K562 (cell line): ENCODE results near the gene ATF4. TPM values are rescaled to one million over a fixed set of nuclear protein-coding genes. Genes with fewer than 3 reads are reported as not detected.

ENCODE experiments used
- ATAC-seq: fragments of 200-7000 bp; cut with Tn5 transposase; 3 replicates; pipeline ENCODE4 v1.9.1; 2020; ENCODE audit warnings: moderate library complexity
- BruUV-seq: library from RNA; stranded (reverse); fragments of 400-500 nt; replicated peaks from 2 replicates; lab custom pipeline; 2021; lab: Mats Ljungman, UMichigan
- CTCF ChIA-PET: fragments of 300-600 bp; formaldehyde crosslinking; extraction: SDS; loops from one replicate; lab custom pipeline; 2021; ENCODE audit warnings: low intra/inter-chr PET ratio; lab: Yijun Ruan, JAX
- POLR2A ChIA-PET: fragments of 300-600, 350-650 bp; sonication (Branson Sonifier 250); formaldehyde crosslinking; extraction: SDS; loops from one replicate; lab custom pipeline; 2021; ENCODE audit warnings: antibody characterized with exemption, inconsistent platforms; lab: Yijun Ruan, JAX
- DNase-seq, 4 experiments: peaks; one replicate each; pipeline versions ENCODE4 v3.0.0 to v3.0.0-alpha.2; 2011 to 2018; ENCODE audit warnings: low spot score in 3 of 4, mixed read lengths in 3 of 4; ENCODE audit errors: extremely low read depth in 1 of 4
- FAIRE-seq: peaks from 2 replicates; lab custom pipeline; 2011; peaks lifted over from hg19 to GRCh38; lab: Jason Lieb, UNC
- H2AFZ ChIP-seq: 2 replicates; pipeline ENCODE4 v1.6.0; 2011; ENCODE audit warnings: low read depth, low read length, control low read depth, inconsistent platforms
- H3K27ac ChIP-seq: fragments of 200-600 bp; 3 replicates; pipeline ENCODE4 v1.8.0; 2011; ENCODE audit warnings: low read depth, mild to moderate bottlenecking, control low read depth, inconsistent platforms, low read length, moderate library complexity, mixed read lengths; ENCODE audit errors: extremely low read depth
- H3K27me3 ChIP-seq, 2 experiments: fragments of 300-600 bp in 1 of 2; 2 replicates in 1 of 2; 3 replicates in 1 of 2; pipeline versions ENCODE4 v1.6.0 to v1.8.0; 2011; ENCODE audit warnings: inconsistent platforms in 2 of 2, low read length in 2 of 2, mild to moderate bottlenecking in 1 of 2, mixed read lengths in 1 of 2, moderate library complexity in 1 of 2; ENCODE audit not compliant: control insufficient read depth in 2 of 2, insufficient read depth in 2 of 2
- H3K36me3 ChIP-seq: fragments of 300-600 bp; 3 replicates; pipeline ENCODE4 v1.8.0; 2011; ENCODE audit warnings: mild to moderate bottlenecking, low read length, inconsistent platforms; ENCODE audit not compliant: control insufficient read depth, insufficient read depth
- H3K4me1 ChIP-seq, 2 experiments: fragments of 200-600 bp in 1 of 2; replicated peaks in 1 of 2; 2 replicates in 1 of 2; 3 replicates in 1 of 2; pipeline versions ENCODE4 v1.5.1 to v1.8.0; 2011; ENCODE audit warnings: inconsistent platforms in 2 of 2, low read length in 2 of 2, mild to moderate bottlenecking in 1 of 2, mixed read lengths in 1 of 2, moderate library complexity in 1 of 2; ENCODE audit not compliant: control insufficient read depth in 2 of 2, insufficient read depth in 2 of 2
- H3K4me2 ChIP-seq: 2 replicates; pipeline ENCODE4 v1.6.1; 2011; ENCODE audit warnings: low read length, control low read depth, inconsistent platforms, mixed read lengths; ENCODE audit not compliant: insufficient read depth
- H3K4me3 ChIP-seq: fragments of 200-600 bp; sonication (generic), shearing (Covaris generic); 2 replicates; pipeline ENCODE4 v1.5.1; 2016; ENCODE audit warnings: control low read depth, inconsistent platforms
- H3K79me2 ChIP-seq: fragments of 200-600 bp; 3 replicates; pipeline ENCODE4 v1.8.0; 2011; ENCODE audit warnings: low read length, inconsistent platforms; ENCODE audit not compliant: control insufficient read depth, insufficient read depth
- H3K9ac ChIP-seq, 2 experiments: 2 replicates each; pipeline versions ENCODE4 v1.6.0 to v1.6.1; 2011; ENCODE audit warnings: low read depth in 2 of 2, low read length in 2 of 2, control low read depth in 1 of 2, inconsistent platforms in 1 of 2, mild to moderate bottlenecking in 1 of 2, mixed read lengths in 1 of 2; ENCODE audit not compliant: insufficient read depth in 1 of 2
- H3K9me1 ChIP-seq: one replicate; pipeline ENCODE4 v1.6.0; 2011; ENCODE audit warnings: inconsistent platforms, mild to moderate bottlenecking, low read length, moderate library complexity; ENCODE audit not compliant: control insufficient read depth, insufficient read depth
- H3K9me3 ChIP-seq: replicated peaks from 2 replicates; pipeline ENCODE4 v1.5.1; 2011; ENCODE audit warnings: low read depth, low read length, inconsistent platforms; ENCODE audit not compliant: control insufficient read depth, insufficient read depth
- H4K20me1 ChIP-seq: replicated peaks from 2 replicates; pipeline ENCODE4 v1.6.1; 2011; ENCODE audit warnings: low read length, inconsistent platforms, mixed read lengths; ENCODE audit not compliant: control insufficient read depth, insufficient read depth
- BCOR ChIP-seq: fragments of 450-650 bp; IDR thresholded peaks from 2 replicates; pipeline ENCODE4 v1.6.1; 2016
- BRF1 ChIP-seq: IDR thresholded peaks from 3 replicates; pipeline ENCODE4 v1.6.1; 2011; ENCODE audit warnings: borderline replicate concordance, mild to moderate bottlenecking; ENCODE audit not compliant: insufficient read length; ENCODE audit errors: extremely low read depth
- CREBBP ChIP-seq: IDR thresholded peaks from one replicate; pipeline ENCODE4 v1.6.1; 2012; ENCODE audit warnings: low read depth, mild to moderate bottlenecking, control low read depth, inconsistent platforms, low read length
- HBP1 ChIP-seq: fragments of 450-650 bp; formaldehyde crosslinking; IDR thresholded peaks from 2 replicates; pipeline ENCODE4 v1.4.0; 2022; ENCODE audit warnings: missing genetic modification characterization
- RBM25 ChIP-seq: fragments of 200-400 bp; formaldehyde crosslinking; IDR thresholded peaks from 2 replicates; pipeline ENCODE4 v1.6.1; 2018; ENCODE audit warnings: low read length, low read depth, moderate library complexity; ENCODE audit not compliant: severe bottlenecking
- SFPQ ChIP-seq: fragments of 200-400 bp; formaldehyde crosslinking; IDR thresholded peaks from 2 replicates; pipeline ENCODE4 v1.6.1; 2017; ENCODE audit warnings: mild to moderate bottlenecking, low read depth, low read length, moderate library complexity
- ZFP36 ChIP-seq: fragments of 150-350 bp; IDR thresholded peaks from 2 replicates; pipeline ENCODE4 v1.6.1; 2018; ENCODE audit warnings: low read length, low read depth; ENCODE audit not compliant: partially characterized antibody
- ZNF655 ChIP-seq: fragments of 250-450 bp; sonication (Bioruptor Pico); IDR thresholded peaks from 2 replicates; pipeline ENCODE4 v1.5.0; 2021
- WGBS: fragments of 100-300 bp; shearing (Covaris generic); methylation state at CpG from one replicate; pipeline ENCODE4 v1.1.6; 2016; ENCODE audit warnings: low coverage, mixed read lengths; ENCODE audit not compliant: insufficient coverage; ENCODE audit errors: missing lambda C conversion rate; 5-methylcytosine and 5-hydroxymethylcytosine counted together
- in situ Hi-C: fragments of 300-500 bp; cut with MboI; formaldehyde crosslinking; loops from 4 replicates; pipeline ENCODE4 v1.15.0; 2018; ENCODE audit warnings: inconsistent platforms, mixed read lengths
- intact Hi-C: fragments of 100-400 bp; cut with micrococcal nuclease; formaldehyde crosslinking; loops from 2 replicates; pipeline ENCODE4 v1.14.2; 2022
- polyA plus RNA-seq, 8 experiments: library from polyadenylated mRNA; depleted of rRNA in 4 of 8; stranded (reverse) in 5 of 8; unstranded in 3 of 8; fragments of >200 nt; fragmentation: Nextera tagmentation in 2 of 8; fragmentation: Illumina TruSeq in 1 of 8; extraction: Ambion mirVana in 2 of 8; extraction: Trizol in 1 of 8; gene quantifications; 2 replicates each; pipeline versions ENCODE4 v1.2.1 to v1.2.3, GENCODE V29; 2011 to 2014; ENCODE audit warnings: inconsistent platforms in 1 of 8, missing spikeins in 1 of 8
- total RNA-seq, 7 experiments: library from RNA; depleted of rRNA in 6 of 7; stranded (reverse); fragments of >200 nt in 6 of 7; fragmentation: Illumina TruSeq in 2 of 7; extraction: Trizol in 2 of 7; gene quantifications; 2 replicates each; pipeline versions ENCODE4 v1.2.1 to v1.2.3, GENCODE V29; 2011 to 2021; ENCODE audit warnings: low replicate concordance in 1 of 7

ATF4 gene
- total and polyA plus RNA-seq, 9 of the 15 experiments (the other 6 are each of a cell fraction or from before 2014, with no cell fraction given) = 93.1 to 723 (median 355) TPM

GRCh38 chr22:39535831-39536449 lies 15.6 kb downstream of the ATF4 start:
- H3K9me3 ChIP-seq = no peaks in the 10 kb centered on the region
- in situ Hi-C loops (loop anchor here (10.0 kb wide), 1 partner anchor 649 kb away; no protein-coding TSS in a partner anchor), intact Hi-C loops (no loop called here)
- H2AFZ ChIP-seq = no peak overlapping the region
- WGBS = 70% methylated on average over 14 of the region's 15 CpGs
- POLR2A ChIA-PET = no interaction called here
- no peak overlapping the region for H3K9ac ChIP-seq
- peaks cover 9% of the 10 kb centered on the region for H3K36me3 ChIP-seq
- no TSS peak for BruUV-seq
- peaks cover 16% of the 10 kb centered on the region for H3K79me2 ChIP-seq
- H4K20me1 ChIP-seq = 0 out of 2 replicates have a peak, but pooled peaks cover 2% of the 10 kb centered on the region
- ATAC-seq (no peak), DNase-seq (no peak), FAIRE-seq (no peak)
- no peak overlapping the region for H3K4me3 ChIP-seq
- peaks cover 12 to 30% of the 10 kb centered on the region in 2 experiments; a peak in 4 of 5 replicates for H3K4me1 ChIP-seq
- CTCF ChIA-PET = interaction anchor here (0.9 to 2.2 kb wide), 4 partner anchors 487 to 1363 kb away, joined by 3 to 18 read pairs (median 6); no protein-coding TSS in a partner anchor
- TF ChIP-seq ZNF655 (CRISPR knock-in tag) = no peak
- TF ChIP-seq HBP1 (CRISPR knock-in tag) = no peak
- TF ChIP-seq BRF1 = no peak
- TF ChIP-seq ZFP36 = peak; percentile 64
- TF ChIP-seq CREBBP = no peak
- TF ChIP-seq BCOR = 0 out of 2 replicates have a peak, but pooled peaks have one; percentile 29
- TF ChIP-seq SFPQ = no peak
- TF ChIP-seq RBM25 = peak; percentile 62
- H3K4me2 ChIP-seq = no peak overlapping the region
- no peak overlapping the region for H3K27ac ChIP-seq
- no peaks in the 10 kb centered on the region for H3K27me3 ChIP-seq
- no peaks in the 10 kb centered on the region for H3K9me1 ChIP-seq
